GM12891 (cell line): Measurements from ENCODE around the gene DACH1.

Experiments used
- DNase-seq: peaks from one replicate; pipeline ENCODE4 v3.0.0; 2011; ENCODE audit warnings: low spot score; ENCODE audit not compliant: insufficient read length
- FAIRE-seq: peaks from 2 replicates; lab custom pipeline; 2011; peaks lifted over from hg19 to GRCh38; lab: Jason Lieb, UNC
- PAX5 ChIP-seq: IDR thresholded peaks from 2 replicates; pipeline ENCODE4 v1.6.1; 2011; ENCODE audit warnings: low read length, moderate library complexity, mild to moderate bottlenecking; ENCODE audit not compliant: insufficient read depth, severe bottlenecking
- POLR2A ChIP-seq: IDR thresholded peaks from 2 replicates; pipeline ENCODE4 v1.6.1; 2011; ENCODE audit warnings: low read depth, low read length, control low read depth
- POLR2AphosphoS5 ChIP-seq: IDR thresholded peaks from 2 replicates; pipeline ENCODE4 v1.6.1; 2011; ENCODE audit warnings: low read depth, low read length, control low read depth
- POU2F2 ChIP-seq: IDR thresholded peaks from 2 replicates; pipeline ENCODE4 v1.6.1; 2011; ENCODE audit warnings: low read depth, mild to moderate bottlenecking, control low read depth, low read length, moderate library complexity
- SPI1 ChIP-seq: IDR thresholded peaks from 2 replicates; pipeline ENCODE4 v1.6.1; 2011; ENCODE audit warnings: low read depth, low read length, control low read depth
- TAF1 ChIP-seq: IDR thresholded peaks from 2 replicates; pipeline ENCODE4 v1.6.1; 2011; ENCODE audit warnings: low read depth, low read length, control low read depth

The DACH1 gene

DNA sequence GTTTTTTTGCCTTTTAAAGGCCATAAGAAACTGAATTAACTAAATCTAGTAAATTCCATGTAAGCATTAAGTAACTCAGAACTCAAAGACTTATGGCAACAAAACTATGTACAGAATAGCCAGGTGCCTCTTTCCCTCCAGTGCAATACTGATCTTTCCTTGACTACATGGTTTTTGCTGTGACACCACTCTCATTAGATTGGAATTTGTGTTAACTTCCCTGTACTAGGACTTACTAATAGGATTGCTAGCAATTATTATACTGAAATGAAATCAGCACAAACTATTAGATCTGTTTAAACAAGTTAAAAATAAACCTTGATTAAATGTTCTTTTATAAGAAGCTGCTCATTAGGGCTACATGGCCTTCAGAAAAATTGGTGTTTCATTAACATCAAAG lies 96.3 kb downstream of the DACH1 start:
- no peak for TF ChIP-seq PAX5
- no peak for TF ChIP-seq POLR2A
- TF ChIP-seq POLR2AphosphoS5: no peak
- no peak for TF ChIP-seq POU2F2
- no peak for TF ChIP-seq SPI1
- no peak for TF ChIP-seq TAF1
- DNase-seq (no peak), FAIRE-seq (no peak)

DNA sequence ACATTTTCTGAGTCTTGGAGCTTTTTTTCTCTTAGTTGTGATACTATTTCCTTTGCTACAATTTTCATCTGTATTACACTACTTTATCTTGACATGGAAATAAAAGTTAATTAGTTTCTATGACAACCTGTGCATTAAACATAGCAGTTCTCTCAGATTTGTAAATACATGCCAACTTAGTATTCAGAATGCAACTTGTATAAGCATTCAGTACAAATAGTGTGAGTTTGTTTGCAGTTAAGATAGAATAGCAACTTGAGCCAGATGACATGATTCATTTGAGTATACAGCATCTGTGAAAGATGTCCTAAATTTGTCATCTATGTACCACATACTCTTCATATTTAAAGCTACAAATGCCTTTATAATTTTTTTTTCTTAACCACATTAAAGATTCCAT lies 98.1 kb downstream of the DACH1 start:
- TF ChIP-seq POU2F2: no peak
- TF ChIP-seq POLR2AphosphoS5: no peak
- TF ChIP-seq TAF1: no peak
- TF ChIP-seq SPI1: no peak
- TF ChIP-seq POLR2A: no peak
- TF ChIP-seq PAX5: no peak
- DNase-seq: no peak
- no peak for FAIRE-seq

DNA sequence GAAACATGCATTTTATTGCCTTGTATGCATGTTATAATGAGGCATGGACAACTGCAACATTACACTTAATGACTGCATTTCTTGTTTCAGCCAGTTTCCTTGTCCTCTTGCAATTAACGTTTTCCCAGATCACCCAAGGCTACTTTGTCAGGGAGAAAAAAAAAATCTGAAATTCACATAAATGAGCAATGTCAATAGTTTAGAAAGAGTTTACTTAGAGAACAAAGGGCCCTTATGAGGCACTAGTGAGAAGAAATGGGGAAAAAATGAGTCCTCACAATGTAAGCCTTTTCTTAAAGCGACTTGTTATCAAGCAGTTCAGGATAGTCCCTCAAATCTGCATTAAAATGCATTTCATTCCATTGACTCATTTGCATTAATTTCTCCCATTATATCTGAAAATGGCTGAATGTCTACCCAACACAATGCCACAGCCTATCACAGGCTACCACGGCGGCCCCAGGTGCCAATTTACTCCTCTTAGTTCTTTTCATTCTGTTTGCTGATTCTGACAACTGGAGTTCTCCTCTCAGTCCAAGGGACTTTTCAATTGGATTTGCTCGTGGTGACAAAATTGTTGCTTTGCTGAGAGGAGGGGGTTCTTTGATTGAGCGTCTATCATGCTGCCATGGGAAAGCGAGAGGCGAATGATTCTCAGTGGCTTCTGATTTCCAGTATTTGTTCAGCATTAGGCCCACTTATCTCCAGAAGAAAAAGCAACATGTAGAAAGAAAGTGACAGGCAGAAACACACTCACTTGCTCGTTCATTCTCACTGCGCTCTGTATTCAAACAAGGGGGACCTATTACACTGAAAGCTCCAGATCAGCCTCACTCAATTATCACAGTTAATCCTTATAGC lies 107.1 kb downstream of the DACH1 start:
- no peak for FAIRE-seq
- TF ChIP-seq PAX5 (no peak), SPI1 (no peak), POU2F2 (no peak), TAF1 (no peak), POLR2A (no peak), POLR2AphosphoS5 (no peak)

DNA sequence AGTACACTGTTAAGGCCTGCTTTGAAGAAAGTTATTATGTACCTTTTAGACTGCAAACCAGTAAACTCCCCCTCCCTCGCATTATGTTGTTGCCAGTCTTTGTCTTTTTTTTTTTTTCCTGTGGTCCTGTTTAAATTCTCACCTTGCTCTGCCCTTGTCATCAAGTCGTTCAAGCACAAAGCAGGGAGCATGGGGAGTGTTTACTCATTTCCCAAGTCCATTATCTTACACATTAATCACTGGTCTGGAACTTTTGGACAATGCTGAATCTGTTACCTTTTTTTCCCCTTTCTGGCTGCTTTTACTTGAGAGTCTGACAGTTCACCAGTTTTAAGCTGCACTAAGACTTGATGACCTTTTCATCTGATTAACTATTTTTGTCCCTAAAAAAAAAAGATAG lies 108.2 kb downstream of the DACH1 start:
- TF ChIP-seq POLR2A: no peak
- no peak for TF ChIP-seq PAX5
- no peak for TF ChIP-seq SPI1
- no peak for TF ChIP-seq TAF1
- TF ChIP-seq POLR2AphosphoS5: no peak
- no peak for TF ChIP-seq POU2F2
- DNase-seq (no peak), FAIRE-seq (no peak)

More for the DNA sequence above, 107.1 kb downstream of the DACH1 start:
- DNase-seq: no peak

DNA sequence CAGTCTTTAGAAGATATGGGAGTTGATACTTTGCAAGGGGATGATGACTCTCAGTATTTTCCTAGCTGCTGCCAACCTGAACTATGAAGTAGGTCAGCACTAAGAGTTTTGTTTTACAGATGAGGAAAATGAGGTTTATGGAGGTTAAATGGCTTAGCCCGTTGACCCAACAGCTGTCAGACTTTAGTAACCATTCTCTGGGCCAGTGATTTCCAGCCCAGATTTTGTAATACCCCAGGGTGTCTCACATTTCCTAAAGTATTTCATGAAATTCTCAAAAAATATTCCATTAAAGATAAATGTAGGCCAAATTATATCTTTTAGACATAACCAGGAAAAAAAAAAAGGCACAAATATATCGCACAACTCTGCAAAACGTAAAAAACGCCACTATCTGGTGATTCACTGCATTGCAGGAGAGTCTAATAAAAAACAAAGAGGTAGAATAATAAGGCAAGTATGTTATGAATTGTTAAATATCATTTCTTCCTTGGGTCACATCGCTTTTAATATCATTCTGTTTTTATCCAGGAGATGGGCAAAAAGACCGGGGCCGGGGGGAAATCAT lies 112.5 kb downstream of the DACH1 start:
- FAIRE-seq: no peak
- TF ChIP-seq TAF1 (no peak), POLR2AphosphoS5 (no peak), PAX5 (no peak), SPI1 (no peak), POU2F2 (no peak), POLR2A (no peak)
- no peak for DNase-seq

DNA sequence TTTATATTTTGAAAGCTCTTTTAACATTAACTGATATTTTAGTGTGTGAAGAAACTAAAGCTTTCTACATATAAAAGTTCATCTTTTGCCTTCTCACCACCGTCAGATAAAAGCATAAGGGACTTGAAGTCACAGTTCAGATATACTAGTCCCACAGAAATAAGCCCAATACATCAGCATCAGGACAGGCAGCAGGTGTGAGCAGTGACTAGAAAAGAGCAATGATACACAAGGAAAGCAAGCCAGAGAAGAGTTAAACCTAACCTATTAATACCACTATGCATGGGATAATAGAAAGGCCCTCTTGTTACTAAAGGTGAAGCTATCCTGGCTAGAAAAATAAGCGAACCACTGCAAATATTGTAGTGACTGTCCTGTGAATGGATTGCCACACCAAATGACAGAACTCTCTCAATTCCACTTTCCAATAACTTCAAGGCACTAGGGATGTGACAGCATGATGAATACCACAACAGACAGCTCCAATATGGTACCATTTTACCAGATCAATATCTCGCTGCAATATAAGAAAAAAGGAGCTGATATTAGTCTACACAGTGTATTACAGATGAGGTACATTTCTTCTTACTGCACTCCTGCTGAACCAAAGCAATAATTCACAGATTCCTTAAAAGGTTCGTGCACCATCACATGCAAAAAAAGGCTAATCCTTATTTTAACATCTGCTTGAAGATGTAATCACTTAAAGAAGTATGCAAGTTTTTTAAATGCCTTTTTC lies 114.1 kb downstream of the DACH1 start:
- FAIRE-seq (no peak), DNase-seq (no peak)
- TF ChIP-seq POLR2A (no peak), POU2F2 (no peak), SPI1 (no peak), PAX5 (no peak), TAF1 (no peak), POLR2AphosphoS5 (no peak)

DNA sequence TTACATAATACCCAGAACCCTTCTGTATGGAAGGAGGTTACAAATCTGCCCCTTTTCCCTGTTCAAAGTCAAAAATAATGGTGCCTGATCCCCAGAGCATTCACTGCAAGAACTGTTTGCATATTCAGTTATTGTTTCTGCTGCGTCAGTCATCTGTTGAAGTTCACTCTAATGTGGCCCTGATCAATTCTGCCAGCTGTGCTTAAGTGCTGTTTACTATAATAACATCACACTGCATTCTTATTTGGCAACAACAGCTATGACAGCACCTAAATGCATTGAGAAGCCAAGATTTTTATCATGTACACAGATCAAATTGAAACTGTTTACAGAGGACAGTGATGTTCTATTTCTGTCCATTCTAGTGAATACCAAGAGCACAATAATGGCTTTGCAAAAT lies 115.9 kb downstream of the DACH1 start:
- TF ChIP-seq PAX5 (no peak), SPI1 (no peak), POLR2AphosphoS5 (no peak), POLR2A (no peak), TAF1 (no peak), POU2F2 (no peak)
- FAIRE-seq (no peak), DNase-seq (no peak)

DNA sequence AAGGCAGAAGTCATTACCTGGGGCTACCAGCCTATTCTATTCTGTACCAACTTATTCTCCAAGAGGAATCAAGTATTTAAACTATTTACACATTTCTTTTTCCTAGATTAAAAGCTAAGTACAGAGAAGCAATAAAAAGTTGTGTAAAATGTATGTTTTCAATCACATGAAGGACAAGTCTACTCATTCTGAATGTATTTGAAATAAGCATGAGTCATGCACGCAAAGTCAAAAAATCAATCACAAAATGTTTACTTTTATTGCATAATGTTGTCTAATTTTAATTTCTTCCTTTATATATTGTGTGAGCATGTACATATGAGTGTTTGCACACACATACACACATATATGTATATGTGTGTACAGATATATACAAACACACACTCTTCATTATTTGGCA lies 136.7 kb downstream of the DACH1 start:
- DNase-seq (no peak), FAIRE-seq (no peak)
- TF ChIP-seq POLR2A (no peak), POLR2AphosphoS5 (no peak), TAF1 (no peak), SPI1 (no peak), POU2F2 (no peak), PAX5 (no peak)

DNA sequence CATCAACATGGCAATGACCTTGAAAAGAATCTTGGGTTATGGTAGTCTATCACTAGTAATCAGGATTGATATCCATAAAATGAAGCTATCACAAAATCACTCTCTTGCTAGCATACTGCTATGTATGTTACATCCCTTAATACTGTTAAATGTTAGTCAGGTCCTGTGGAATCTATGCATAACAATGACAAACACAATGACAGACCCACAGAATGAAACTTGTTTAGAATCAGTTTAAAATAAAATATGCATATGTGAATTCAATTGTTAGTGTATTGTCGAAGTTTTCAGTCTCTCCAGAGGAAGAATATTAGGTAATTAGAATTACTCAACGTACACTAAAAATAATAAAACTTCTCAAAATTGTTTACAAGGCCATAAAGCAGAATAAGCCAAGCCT lies 137.6 kb downstream of the DACH1 start:
- DNase-seq (no peak), FAIRE-seq (no peak)
- no peak for TF ChIP-seq POLR2A
